ENCODE results near the gene SDCBP2.

DNA sequence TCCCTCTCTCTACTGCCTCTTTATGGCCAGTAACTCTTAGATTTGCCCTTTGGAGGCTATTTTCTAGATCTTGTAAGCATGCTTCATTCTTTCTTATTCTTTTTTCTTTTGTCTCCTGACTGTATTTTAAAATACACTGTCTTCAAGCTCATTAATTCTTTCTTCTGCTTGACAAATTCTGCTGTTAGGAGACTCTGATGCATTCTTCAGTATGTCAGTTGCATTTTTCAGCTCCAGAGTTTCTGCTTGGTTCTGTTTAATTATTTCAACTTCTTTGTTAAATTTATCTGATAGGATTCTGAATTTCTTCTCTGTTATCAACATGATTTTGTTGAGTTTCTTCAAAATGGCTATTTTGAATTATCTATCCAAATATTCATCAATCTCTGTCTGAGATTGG lies 25.0 kb upstream of the SDCBP2 start:
- TF ChIP-seq L3MBTL2 (conservative IDR thresholded peaks at IDR 0.05) (no peak), ELF4 (IDR thresholded peaks at IDR 0.05) (no peak)

Measured in HEK293T (cell line).